ENCODE measurements around the gene GCAT. TPM values are rescaled to one million over a fixed set of nuclear protein-coding genes. Genes with fewer than 3 reads are reported as not detected.

Gene GCAT
- total and polyA plus RNA-seq, 2 experiments from 2014 or later: 74.2 to 97.6 TPM

DNA sequence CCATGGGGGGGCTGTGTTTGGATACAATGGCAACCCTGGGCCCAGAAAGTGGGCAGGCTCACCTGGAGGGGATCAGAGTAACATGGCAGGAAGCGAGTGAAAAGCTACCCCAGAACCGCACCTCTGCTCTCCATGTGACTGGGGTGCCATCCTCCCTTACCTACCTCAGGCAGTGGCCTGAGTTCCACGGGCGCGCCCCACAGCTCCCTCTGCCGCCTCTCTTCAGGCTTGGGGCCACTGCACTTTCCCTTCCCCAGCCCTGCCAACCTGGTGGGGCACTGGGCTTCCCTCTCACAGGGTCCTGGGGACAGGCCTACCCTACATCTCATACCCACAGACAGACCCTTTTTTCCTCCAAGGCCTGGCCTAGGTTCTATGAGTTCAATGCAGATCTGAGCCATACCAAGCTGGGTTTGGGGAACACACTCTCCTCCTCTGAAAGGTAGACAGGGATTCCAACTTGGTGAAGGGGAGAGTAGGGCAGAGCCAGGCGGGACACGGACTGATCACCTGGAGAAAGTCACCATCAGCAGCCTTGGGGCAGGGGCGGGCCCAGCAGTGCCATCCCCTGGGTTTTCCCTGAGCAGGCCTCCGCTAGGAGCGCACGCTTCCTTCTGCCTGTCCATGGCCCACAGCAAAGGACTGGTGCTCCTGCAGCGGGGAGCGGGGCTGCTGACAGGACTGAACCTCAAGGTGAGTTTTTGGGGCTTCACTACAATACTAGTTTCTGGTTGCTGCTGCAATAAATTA lies 22.5 kb downstream of the GCAT start:
- H3K36me3 ChIP-seq: peaks cover 38% of the 10 kb centered on the region
- H3K4me1 ChIP-seq (ENCODE audit: low read depth): no peaks in the 10 kb centered on the region
- TF ChIP-seq CTCF (IDR thresholded peaks at IDR 0.05; ENCODE audit: low read depth, low read length): no peak
- H3K9me3 ChIP-seq (ENCODE audit: low read depth): no peaks in the 10 kb centered on the region
- peaks cover 6% of the 10 kb centered on the region for H3K27me3 ChIP-seq
- H3K27ac ChIP-seq: no peak overlapping the region
- H3K4me3 ChIP-seq: no peak overlapping the region
- DNase-seq (ENCODE audit: low read depth in 1 of 2, low spot score in 1 of 2): no peak

DNA sequence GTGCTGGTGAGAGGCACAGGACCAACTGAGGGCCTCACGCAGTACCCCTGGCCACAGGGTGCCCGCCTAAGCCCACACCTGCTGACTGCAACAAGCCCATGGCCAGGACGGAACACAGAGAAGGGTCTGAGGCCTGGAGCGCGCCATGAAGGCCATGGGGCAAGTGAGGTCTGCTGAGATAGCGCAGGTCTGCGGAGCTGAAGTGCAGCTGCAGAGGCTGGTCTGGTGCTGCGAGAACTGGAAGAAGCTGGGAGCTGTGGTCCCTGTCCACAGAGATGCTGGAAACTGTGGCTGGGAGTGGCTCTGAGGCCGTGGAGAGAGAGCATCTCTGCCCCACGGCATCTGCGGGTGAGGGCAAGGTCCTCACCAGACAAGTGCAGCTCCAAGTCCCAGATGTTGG lies 23.7 kb downstream of the GCAT start:
- H3K4me1 ChIP-seq (ENCODE audit: low read depth): no peaks in the 10 kb centered on the region
- no peak overlapping the region for H3K4me3 ChIP-seq
- no peak for DNase-seq (ENCODE audit: low read depth in 1 of 2, low spot score in 1 of 2)
- H3K27ac ChIP-seq: no peak overlapping the region
- TF ChIP-seq CTCF (IDR thresholded peaks at IDR 0.05; ENCODE audit: low read depth, low read length): no peak
- H3K27me3 ChIP-seq: no peaks in the 10 kb centered on the region
- peaks cover 38% of the 10 kb centered on the region for H3K36me3 ChIP-seq
- no peaks in the 10 kb centered on the region for H3K9me3 ChIP-seq (ENCODE audit: low read depth)

- TF ChIP-seq CTCF (IDR thresholded peaks at IDR 0.05; ENCODE audit: low read depth, low read length): no peak
- H3K36me3 ChIP-seq: peaks cover 42% of the 10 kb centered on the region
- no peaks in the 10 kb centered on the region for H3K4me1 ChIP-seq (ENCODE audit: low read depth)
- H3K4me3 ChIP-seq: no peak overlapping the region
- no peaks in the 10 kb centered on the region for H3K27me3 ChIP-seq
- H3K27ac ChIP-seq: no peak overlapping the region
- no peak for DNase-seq (ENCODE audit: low read depth in 1 of 2, low spot score in 1 of 2)
- no peaks in the 10 kb centered on the region for H3K9me3 ChIP-seq (ENCODE audit: low read depth)
Measured at GRCh38 chr22:37832022-37832857, 24.5 kb downstream of the GCAT start.

DNA sequence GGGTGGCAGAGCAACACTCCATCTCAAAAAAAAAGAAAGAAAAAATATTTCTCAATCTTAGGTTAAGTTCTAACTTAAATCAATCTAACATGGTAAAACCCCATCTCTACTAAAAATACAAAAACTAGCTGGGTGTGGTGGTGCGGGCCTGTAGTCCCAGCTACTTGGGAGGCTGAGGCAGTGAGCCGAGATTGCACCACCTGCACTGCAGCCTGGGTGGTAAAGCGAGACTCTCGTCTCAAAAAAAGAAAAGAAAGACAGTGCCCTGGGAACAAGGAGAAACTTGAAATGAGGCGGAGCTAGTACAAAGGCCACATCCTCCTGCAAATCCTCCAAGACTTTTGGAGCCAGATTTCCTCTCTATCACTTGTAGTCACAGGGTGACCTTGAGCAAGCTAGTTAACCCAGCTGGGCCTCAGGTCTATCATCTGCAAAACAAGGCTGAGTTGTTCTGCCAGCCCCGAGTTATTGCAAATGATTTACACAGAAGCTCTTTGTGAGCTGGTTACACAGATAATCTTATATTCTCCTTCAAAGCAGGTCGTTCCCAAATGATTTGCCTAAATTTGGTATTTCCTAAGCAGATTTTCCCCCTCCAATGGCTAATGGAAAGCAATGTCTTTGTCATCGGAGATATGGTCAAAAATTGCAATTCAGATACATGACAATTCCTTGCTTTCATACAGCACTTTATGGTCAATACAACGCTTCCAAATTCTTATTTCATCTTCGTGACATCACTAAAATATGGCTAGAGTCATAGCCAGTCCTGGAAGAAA lies 34.5 kb downstream of the GCAT start:
- no peak for DNase-seq (ENCODE audit: low read depth in 1 of 2, low spot score in 1 of 2)
- Histone ChIP-seq H3K9me3 (ENCODE audit: low read depth) (no peaks in the 10 kb centered on the region), H3K27ac (peak overlapping the region; percentile 48), H3K4me3 (no peak overlapping the region), H3K4me1 (ENCODE audit: low read depth) (peaks cover 7% of the 10 kb centered on the region), H3K27me3 (no peaks in the 10 kb centered on the region), H3K36me3 (peaks cover 8% of the 10 kb centered on the region)
- no peak for TF ChIP-seq CTCF (IDR thresholded peaks at IDR 0.05; ENCODE audit: low read depth, low read length)

- Histone ChIP-seq H3K27ac (peak overlapping the region; percentile 80), H3K27me3 (no peaks in the 10 kb centered on the region), H3K9me3 (ENCODE audit: low read depth) (no peaks in the 10 kb centered on the region), H3K36me3 (peaks cover 3% of the 10 kb centered on the region), H3K4me3 (peak overlapping the region; percentile 67), H3K4me1 (ENCODE audit: low read depth) (peaks cover 7% of the 10 kb centered on the region)
- peak in 1 of 2 donors; percentile 52 for DNase-seq (ENCODE audit: low read depth in 1 of 2, low spot score in 1 of 2)
- TF ChIP-seq CTCF (IDR thresholded peaks at IDR 0.05; ENCODE audit: low read depth, low read length): no peak
Measured at GRCh38 chr22:37843741-37844089, 36.0 kb downstream of the GCAT start.
